Left ventricle myocardium inferior (tissue), 1 donor: ENCODE data around the gene TRAPPC12. TPM values are rescaled to one million over a fixed set of nuclear protein-coding genes. Genes with fewer than 3 reads are reported as not detected.

Source experiments
- DNase-seq: peaks from one replicate; pipeline ENCODE4 v3.0.0-alpha.2; 2020
- H3K27ac ChIP-seq: fragments of 200-600 bp; replicated peaks from 2 replicates; pipeline ENCODE4 v1.8.0; 2021
- H3K27me3 ChIP-seq: fragments of 200-600 bp; 2 replicates; pipeline ENCODE4 v1.8.0; 2021; ENCODE audit warnings: low read depth
- H3K36me3 ChIP-seq: fragments of 200-600 bp; 2 replicates; pipeline ENCODE4 v1.8.0; 2021
- H3K4me1 ChIP-seq: fragments of 200-600 bp; 2 replicates; pipeline ENCODE4 v1.8.0; 2021
- H3K4me3 ChIP-seq: fragments of 200-600 bp; 2 replicates; pipeline ENCODE4 v1.8.0; 2021; ENCODE audit warnings: mild to moderate bottlenecking, moderate library complexity
- H3K9me3 ChIP-seq: fragments of 200-600 bp; replicated peaks from 2 replicates; pipeline ENCODE4 v1.8.0; 2021
- CTCF ChIP-seq: fragments of 200-600 bp; IDR thresholded peaks from 2 replicates; pipeline ENCODE4 v1.8.0; 2021; ENCODE audit warnings: antibody characterized with exemption, mild to moderate bottlenecking, borderline replicate concordance
- intact Hi-C: fragments of 100-400 bp; cut with micrococcal nuclease; formaldehyde crosslinking; loops from one replicate; pipeline ENCODE4 v1.11.0; 2022
- total RNA-seq: library from RNA; stranded (reverse); fragmentation: NEBNext Ultra II Directional; extraction: Animal tissue kit (Norgen Biotek cat#: 25700); gene quantifications from one replicate; pipeline ENCODE4 v1.2.1, GENCODE V29; 2021
- donor health status: DM: no; HTN: yes; CAD: no; lungs with severe emphysema.

TRAPPC12 gene
- total RNA-seq, 1 donor from 2014 or later = 127 TPM

GRCh38 chr2:3449086-3449485, 69.6 kb downstream of the TRAPPC12 start:
- Histone ChIP-seq H3K27me3 (no peaks in the 10 kb centered on the region), H3K36me3 (peaks cover 46% of the 10 kb centered on the region), H3K4me1 (peaks cover 49% of the 10 kb centered on the region), H3K9me3 (no peaks in the 10 kb centered on the region), H3K4me3 (no peak overlapping the region), H3K27ac (peak overlapping the region; percentile 47)
- DNase-seq = no peak
- intact Hi-C loops = no loop called here
- TF ChIP-seq CTCF = no peak

- peaks cover 41% of the 10 kb centered on the region for H3K36me3 ChIP-seq
Observed at GRCh38 chr2:3449936-3450335, 70.4 kb downstream of the TRAPPC12 start.

GRCh38 chr2:3450385-3451010, 71.0 kb downstream of the TRAPPC12 start:
- peaks cover 60% of the 10 kb centered on the region for H3K4me1 ChIP-seq
- intact Hi-C loops = no loop called here
- no peaks in the 10 kb centered on the region for H3K27me3 ChIP-seq
- peaks cover 40% of the 10 kb centered on the region for H3K36me3 ChIP-seq
- H3K9me3 ChIP-seq = no peaks in the 10 kb centered on the region
- no peak for TF ChIP-seq CTCF
- H3K27ac ChIP-seq = peak overlapping the region; percentile 25
- no peak overlapping the region for H3K4me3 ChIP-seq
- DNase-seq = peak; percentile 55

More at GRCh38 chr2:3449936-3450335, 70.4 kb downstream of the TRAPPC12 start:
- H3K27me3 ChIP-seq = no peaks in the 10 kb centered on the region
- no peak for TF ChIP-seq CTCF
- no peaks in the 10 kb centered on the region for H3K9me3 ChIP-seq
- H3K4me3 ChIP-seq = no peak overlapping the region
- H3K27ac ChIP-seq = peak overlapping the region; percentile 25
- intact Hi-C loops = no loop called here
- H3K4me1 ChIP-seq = peaks cover 58% of the 10 kb centered on the region
- no peak for DNase-seq

- intact Hi-C loops = no loop called here
- no peak overlapping the region for H3K4me3 ChIP-seq
- DNase-seq = no peak
- peaks cover 60% of the 10 kb centered on the region for H3K4me1 ChIP-seq
- H3K36me3 ChIP-seq = peaks cover 39% of the 10 kb centered on the region
- no peaks in the 10 kb centered on the region for H3K27me3 ChIP-seq
- H3K27ac ChIP-seq = no peak overlapping the region
- H3K9me3 ChIP-seq = no peaks in the 10 kb centered on the region
- no peak for TF ChIP-seq CTCF
Observed at GRCh38 chr2:3451169-3451568, 71.7 kb downstream of the TRAPPC12 start.

- peaks cover 60% of the 10 kb centered on the region for H3K4me1 ChIP-seq
- intact Hi-C loops = no loop called here
- peaks cover 37% of the 10 kb centered on the region for H3K36me3 ChIP-seq
- no peak for TF ChIP-seq CTCF
- peak overlapping the region; percentile 75 for H3K27ac ChIP-seq
- no peak overlapping the region for H3K4me3 ChIP-seq
- no peaks in the 10 kb centered on the region for H3K27me3 ChIP-seq
- DNase-seq = no peak
- H3K9me3 ChIP-seq = no peaks in the 10 kb centered on the region
Observed at GRCh38 chr2:3451926-3452671, 72.6 kb downstream of the TRAPPC12 start.
